ENCODE measurements around the gene COL6A1. TPM values are rescaled to one million over a fixed set of nuclear protein-coding genes. Genes with fewer than 3 reads are reported as not detected.

The COL6A1 gene
- total and polyA plus RNA-seq, 12 donors, result 71.9 to 388 (median 143) TPM

GRCh38 chr21:46038341-46038829, 56.8 kb downstream of the COL6A1 start:
- peaks cover 6 to 43% (median 20%) of the 10 kb centered on the region in 9 donors for H3K4me1 ChIP-seq
- intact Hi-C loops (cut with DNase I), result no loop called here
- H3K27me3 ChIP-seq, result no peaks in the 10 kb centered on the region
- no peaks in the 10 kb centered on the region for H3K36me3 ChIP-seq
- no peaks in the 10 kb centered on the region for H3K9me3 ChIP-seq
- TF ChIP-seq CTCF (IDR thresholded peaks at IDR 0.05), result no peak
- DNase-seq (peak in 1 of 2 donors; percentile 21), ATAC-seq (peak in 6 of 8 donors; percentile 0 to 11 (median 6))
- H3K27ac ChIP-seq, result peak overlapping the region in 9 of 10 donors; percentile 58 to 83 (median 73)
- no peak overlapping the region for H3K4me3 ChIP-seq
- 82 to 88% methylated on average over 24 of the region's 24 CpGs for whole genome bisulfite sequencing, 2 donors

- intact Hi-C loops (cut with DNase I), result no loop called here
- no peak overlapping the region for H3K4me3 ChIP-seq
- WGBS, 2 donors, result 48 to 56% methylated on average over 22 to 23 of the region's 23 CpGs
- H3K9me3 ChIP-seq, result no peaks in the 10 kb centered on the region
- H3K27ac ChIP-seq, result peak overlapping the region; percentile 29 to 83 (median 69)
- H3K36me3 ChIP-seq, result no peaks in the 10 kb centered on the region
- DNase-seq (peak; percentile 81 to 82), ATAC-seq (peak; percentile 69 to 88 (median 79))
- peaks cover 6 to 43% (median 20%) of the 10 kb centered on the region in 9 donors for H3K4me1 ChIP-seq
- no peaks in the 10 kb centered on the region for H3K27me3 ChIP-seq
- TF ChIP-seq CTCF (IDR thresholded peaks at IDR 0.05), result no peak
Measured at GRCh38 chr21:46038871-46039397, 57.4 kb downstream of the COL6A1 start.

- intact Hi-C loops (cut with DNase I), result loop anchor here in 1 of 10 donors (10.0 kb wide), 2 partner anchors 55 kb away; partner anchors contain the start of genes COL6A1 and COL6A2
- DNase-seq (peak in 1 of 2 donors; percentile 16), ATAC-seq (no peak)
- 94 to 95% methylated on average over 31 of the region's 31 CpGs for WGBS, 2 donors
- Histone ChIP-seq H3K36me3 (no peaks in the 10 kb centered on the region), H3K27me3 (no peaks in the 10 kb centered on the region), H3K4me3 (no peak overlapping the region), H3K27ac (peak overlapping the region in 7 of 10 donors; percentile 58 to 83 (median 73)), H3K9me3 (no peaks in the 10 kb centered on the region), H3K4me1 (peaks cover 6 to 44% (median 20%) of the 10 kb centered on the region in 9 donors)
- no peak for TF ChIP-seq CTCF (IDR thresholded peaks at IDR 0.05)
Measured at GRCh38 chr21:46039891-46040660, 58.5 kb downstream of the COL6A1 start.

- H3K27ac ChIP-seq, result peak overlapping the region in 3 of 10 donors; percentile 5 to 83 (median 9)
- H3K4me1 ChIP-seq, result peaks cover 4 to 46% (median 20%) of the 10 kb centered on the region in 9 donors
- ATAC-seq (no peak), DNase-seq (no peak)
- intact Hi-C loops (cut with DNase I), result loop anchor here in 1 of 10 donors (10.0 kb wide), 2 partner anchors 54 to 56 kb away; partner anchors contain the start of genes COL6A1 and COL6A2
- no peak for TF ChIP-seq CTCF (IDR thresholded peaks at IDR 0.05)
- H3K36me3 ChIP-seq, result no peaks in the 10 kb centered on the region
- no peaks in the 10 kb centered on the region for H3K27me3 ChIP-seq
- WGBS, 2 donors, result 82 to 89% methylated on average over 10 of the region's 10 CpGs
- no peaks in the 10 kb centered on the region for H3K9me3 ChIP-seq
- no peak overlapping the region for H3K4me3 ChIP-seq
Measured at GRCh38 chr21:46040707-46041106, 59.1 kb downstream of the COL6A1 start.

All from heart right ventricle (tissue), 16 donors.